ENCODE measurements around the gene ANAPC16.
"Not testable (repeated sequence)": the region's sequence is repeated elsewhere in the genome, so short reads cannot be mapped to it uniquely, and the experiment has no call there.

The ANAPC16 gene

GRCh38 chr10:72245949-72246525 is 30.2 kb downstream of the ANAPC16 start:
- DNase-seq, result no peak

GRCh38 chr10:72248468-72249151 is 32.8 kb downstream of the ANAPC16 start:
- peak; percentile 77 for DNase-seq

GRCh38 chr10:72249176-72249862 is 33.5 kb downstream of the ANAPC16 start:
- not testable (repeated sequence) for DNase-seq

GRCh38 chr10:72250666-72251065 is 34.9 kb downstream of the ANAPC16 start:
- no peak for DNase-seq

GRCh38 chr10:72251635-72252034 is 35.8 kb downstream of the ANAPC16 start:
- no peak for DNase-seq

GRCh38 chr10:72252972-72253371 is 37.2 kb downstream of the ANAPC16 start:
- DNase-seq, result no peak

GRCh38 chr10:72253578-72253977 is 37.8 kb downstream of the ANAPC16 start:
- DNase-seq, result no peak

- DNase-seq, result peak; percentile 55
Measured at GRCh38 chr10:72254813-72255568, 39.2 kb downstream of the ANAPC16 start.

- no peak for DNase-seq
Measured at GRCh38 chr10:72255977-72256729, 40.3 kb downstream of the ANAPC16 start.

GRCh38 chr10:72257051-72257892 is 41.5 kb downstream of the ANAPC16 start:
- DNase-seq, result no peak

- DNase-seq, result no peak
Measured at GRCh38 chr10:72258617-72259016, 42.8 kb downstream of the ANAPC16 start.

- DNase-seq, result peak; percentile 25
Measured at GRCh38 chr10:72259491-72260238, 43.9 kb downstream of the ANAPC16 start.

GRCh38 chr10:72260239-72260975 is 44.6 kb downstream of the ANAPC16 start:
- DNase-seq, result peak; percentile 82

GRCh38 chr10:72260976-72261783 is 45.4 kb downstream of the ANAPC16 start:
- peak; percentile 48 for DNase-seq

GRCh38 chr10:72261784-72262404 is 46.1 kb downstream of the ANAPC16 start:
- peak; percentile 52 for DNase-seq

GRCh38 chr10:72263613-72264241 is 47.9 kb downstream of the ANAPC16 start:
- DNase-seq, result peak; percentile 72

- DNase-seq, result no peak
Measured at GRCh38 chr10:72264536-72264935, 48.7 kb downstream of the ANAPC16 start.

GRCh38 chr10:72265508-72265907 is 49.7 kb downstream of the ANAPC16 start:
- DNase-seq, result no peak
